SK-N-SH (cell line): Measurements from ENCODE around the gene CHPF. TPM values are rescaled to one million over a fixed set of nuclear protein-coding genes. Genes with fewer than 3 reads are reported as not detected.

Experiments
- CTCF ChIA-PET: fragments of 300-600, 350-600 bp; formaldehyde crosslinking; extraction: SDS; loops from one replicate; lab custom pipeline; 2021; lab: Yijun Ruan, JAX
- POLR2A ChIA-PET: fragments of 350-600 bp; sonication (Branson Sonifier 250); formaldehyde crosslinking; extraction: SDS; loops from one replicate; lab custom pipeline; 2020; ENCODE audit warnings: antibody characterized with exemption, inconsistent platforms; lab: Yijun Ruan, JAX
- DNase-seq: peaks from one replicate; pipeline ENCODE4 v3.0.0; 2012
- H2AFZ ChIP-seq: fragments of 200-600 bp; sonication (generic); 2 replicates; pipeline ENCODE4 v1.8.1; 2016; ENCODE audit warnings: antibody characterized with exemption, mild to moderate bottlenecking, low read depth
- H3F3A ChIP-seq: fragments of 200-600 bp; sonication (generic); replicated peaks from 2 replicates; pipeline ENCODE3; 2016; ENCODE audit warnings: antibody characterized with exemption, mild to moderate bottlenecking; ENCODE audit not compliant: insufficient read depth
- H3K27ac ChIP-seq, 2 experiments: fragments of 200-500 bp in 1 of 2; fragments of 200-600 bp in 1 of 2; sonication (Bioruptor generic) in 1 of 2; sonication (generic), shearing (Covaris generic) in 1 of 2; 2 replicates each; pipeline versions ENCODE4 v1.5.1 to v1.6.1; 2014 to 2016; ENCODE audit warnings: low read depth in 2 of 2, inconsistent platforms in 1 of 2, low read length in 1 of 2, mild to moderate bottlenecking in 1 of 2, mixed read lengths in 1 of 2
- H3K27me3 ChIP-seq: fragments of 200-600 bp; sonication (generic), shearing (Covaris generic); 2 replicates; pipeline ENCODE4 v1.6.1; 2016; ENCODE audit warnings: mixed run types; ENCODE audit not compliant: insufficient read depth
- H3K36me3 ChIP-seq, 2 experiments: fragments of 200-500 bp in 1 of 2; fragments of 200-600 bp in 1 of 2; sonication (Bioruptor generic) in 1 of 2; sonication (generic) in 1 of 2; replicated peaks in 1 of 2; 2 replicates each; pipeline versions ENCODE3 to v1.5.1; 2014 to 2016; ENCODE audit warnings: low read length in 1 of 2, mild to moderate bottlenecking in 1 of 2; ENCODE audit not compliant: insufficient read depth in 2 of 2, control insufficient read depth in 1 of 2
- H3K4me1 ChIP-seq, 2 experiments: fragments of 200-500 bp in 1 of 2; fragments of 200-600 bp in 1 of 2; sonication (Bioruptor generic) in 1 of 2; sonication (generic), shearing (Covaris generic) in 1 of 2; 2 replicates each; pipeline versions ENCODE4 v1.5.1 to v1.6.1; 2014 to 2016; ENCODE audit warnings: low read depth in 1 of 2, low read length in 1 of 2, mixed run types in 1 of 2; ENCODE audit not compliant: insufficient read depth in 2 of 2, control insufficient read depth in 1 of 2
- H3K4me2 ChIP-seq: fragments of 200-600 bp; sonication (generic), shearing (Covaris generic); 2 replicates; pipeline ENCODE4 v1.6.1; 2017; ENCODE audit warnings: mixed run types
- H3K4me3 ChIP-seq, 2 experiments: fragments of 200-500 bp in 1 of 2; fragments of 200-600 bp in 1 of 2; sonication (Bioruptor generic) in 1 of 2; sonication (generic), shearing (Covaris generic) in 1 of 2; 2 replicates each; pipeline versions ENCODE4 v1.5.1 to v1.8.1; 2014 to 2016; ENCODE audit warnings: low read depth in 2 of 2, inconsistent platforms in 1 of 2, low read length in 1 of 2, mild to moderate bottlenecking in 1 of 2, mixed read lengths in 1 of 2, moderate library complexity in 1 of 2
- H3K79me2 ChIP-seq: fragments of 200-600 bp; sonication (generic); 2 replicates; pipeline ENCODE4 v1.8.1; 2017; ENCODE audit warnings: mild to moderate bottlenecking; ENCODE audit not compliant: insufficient read depth
- H3K9ac ChIP-seq: fragments of 200-600 bp; sonication (generic); 2 replicates; pipeline ENCODE4 v1.6.1; 2017; ENCODE audit warnings: mixed run types
- H3K9me2 ChIP-seq: fragments of 200-600 bp; sonication (generic); 2 replicates; pipeline ENCODE4 v1.6.1; 2017; ENCODE audit warnings: mixed run types
- H3K9me3 ChIP-seq: fragments of 200-600 bp; sonication (generic); 2 replicates; pipeline ENCODE4 v1.6.1; 2017; ENCODE audit warnings: mixed run types, mild to moderate bottlenecking, moderate library complexity
- H4K20me1 ChIP-seq: fragments of 200-600 bp; sonication (generic); 2 replicates; pipeline ENCODE4 v1.6.1; 2017; ENCODE audit warnings: mild to moderate bottlenecking, mixed run types; ENCODE audit not compliant: insufficient read depth
- CHD2 ChIP-seq: fragments of 150-350 bp; IDR thresholded peaks from 2 replicates; pipeline ENCODE4 v1.6.1; 2018; ENCODE audit warnings: low read length; ENCODE audit not compliant: partially characterized antibody
- ELF1 ChIP-seq: IDR thresholded peaks from 2 replicates; pipeline ENCODE4 v1.4.0; 2012
- EP300 ChIP-seq, 2 experiments: IDR thresholded peaks; 2 replicates each; pipeline versions ENCODE4 v1.4.0 to v1.6.1; 2012; ENCODE audit warnings: borderline replicate concordance in 1 of 2, low read depth in 1 of 2, low read length in 1 of 2
- FOSL2 ChIP-seq: IDR thresholded peaks from 2 replicates; pipeline ENCODE4 v1.4.0; 2012; ENCODE audit warnings: low read depth, mild to moderate bottlenecking, moderate library complexity, borderline replicate concordance
- FOXJ3 ChIP-seq: sonication (generic); formaldehyde crosslinking; IDR thresholded peaks from 2 replicates; pipeline ENCODE4 v1.5.1; 2020; ENCODE audit warnings: mild to moderate bottlenecking, missing genetic modification reagents
- FOXM1 ChIP-seq: IDR thresholded peaks from 2 replicates; pipeline ENCODE4 v1.4.0; 2012; ENCODE audit warnings: low read depth, mild to moderate bottlenecking
- GABPA ChIP-seq: IDR thresholded peaks from 2 replicates; pipeline ENCODE4 v1.4.0; 2012; ENCODE audit warnings: low read depth, mild to moderate bottlenecking
- MEF2A ChIP-seq: IDR thresholded peaks from 2 replicates; pipeline ENCODE4 v1.4.0; 2012; ENCODE audit warnings: low read depth, borderline replicate concordance
- MXI1 ChIP-seq: IDR thresholded peaks from 2 replicates; pipeline ENCODE4 v1.6.1; 2012; ENCODE audit warnings: mild to moderate bottlenecking, low read depth, low read length, improper control_type of control experiment
- NFIC ChIP-seq: IDR thresholded peaks from 2 replicates; pipeline ENCODE4 v1.4.0; 2012; ENCODE audit warnings: borderline replicate concordance
- NRF1 ChIP-seq: IDR thresholded peaks from 2 replicates; pipeline ENCODE4 v1.6.1; 2012; ENCODE audit warnings: low read depth, mild to moderate bottlenecking, low read length
- POLR2AphosphoS5 ChIP-seq: IDR thresholded peaks from 2 replicates; pipeline ENCODE4 v1.6.1; 2012; ENCODE audit warnings: low read depth, low read length
- RCOR1 ChIP-seq: fragments of 150-350 bp; IDR thresholded peaks from 2 replicates; pipeline ENCODE4 v1.6.1; 2017; ENCODE audit warnings: antibody characterized with exemption, low read length
- RFX5 ChIP-seq: IDR thresholded peaks from 2 replicates; pipeline ENCODE4 v1.6.1; 2012; ENCODE audit warnings: mild to moderate bottlenecking, improper control_type of control experiment, low read length
- SIN3A ChIP-seq: IDR thresholded peaks from 2 replicates; pipeline ENCODE4 v1.6.1; 2012; ENCODE audit warnings: low read depth, mild to moderate bottlenecking, low read length, moderate library complexity, borderline replicate concordance
- SMC3 ChIP-seq: IDR thresholded peaks from 2 replicates; pipeline ENCODE4 v1.6.1; 2012; ENCODE audit warnings: low read depth, low read length, improper control_type of control experiment
- TAF1 ChIP-seq: IDR thresholded peaks from 2 replicates; pipeline ENCODE4 v1.6.1; 2012; ENCODE audit warnings: low read depth, mild to moderate bottlenecking, low read length, moderate library complexity, borderline replicate concordance
- TCF12 ChIP-seq: IDR thresholded peaks from 2 replicates; pipeline ENCODE4 v1.4.0; 2012
- YY1 ChIP-seq: IDR thresholded peaks from 2 replicates; pipeline ENCODE4 v1.4.0; 2012; ENCODE audit warnings: low read depth, mild to moderate bottlenecking
- WGBS: methylation state at CpG from one replicate; pipeline ENCODE4 v1.1.6; 2017; ENCODE audit warnings: low lambda C conversion rate; 5-methylcytosine and 5-hydroxymethylcytosine counted together
- polyA plus RNA-seq, 3 experiments: library from polyadenylated mRNA; depleted of rRNA; stranded (reverse); fragments of >200 nt; gene quantifications; 2 replicates each; pipeline ENCODE4 v1.2.3, GENCODE V29; 2012
- TF ChIP-seq, protein P1 (sequence below): IDR thresholded peaks from 2 replicates; pipeline ENCODE4; 2012
- TF ChIP-seq, protein P2 (sequence below): fragments of 200-600 bp; sonication (generic); IDR thresholded peaks from 2 replicates; pipeline ENCODE4 v1.6.1; 2017; ENCODE audit warnings: antibody characterized with exemption, mild to moderate bottlenecking, moderate library complexity
- TF ChIP-seq, protein P3 (sequence below): fragments of 150-350 bp; IDR thresholded peaks from 2 replicates; pipeline ENCODE4 v1.6.1; 2016; ENCODE audit warnings: mild to moderate bottlenecking, low read depth, low read length
- TF ChIP-seq, protein P4 (sequence below): IDR thresholded peaks from 2 replicates; pipeline ENCODE4 v1.4.0; 2012; ENCODE audit warnings: low read depth
- TF ChIP-seq, protein P5 (sequence below): IDR thresholded peaks from 2 replicates; pipeline ENCODE4 v1.4.0; 2012; ENCODE audit warnings: low read depth, borderline replicate concordance
- TF ChIP-seq, protein P6 (sequence below): IDR thresholded peaks from 2 replicates; pipeline ENCODE4 v1.6.1; 2012; ENCODE audit warnings: mild to moderate bottlenecking, low read depth, low read length, moderate library complexity

The CHPF gene
- polyA plus RNA-seq, 1 of the 3 experiments (the other 2 are of a cell fraction): 141 TPM

DNA sequence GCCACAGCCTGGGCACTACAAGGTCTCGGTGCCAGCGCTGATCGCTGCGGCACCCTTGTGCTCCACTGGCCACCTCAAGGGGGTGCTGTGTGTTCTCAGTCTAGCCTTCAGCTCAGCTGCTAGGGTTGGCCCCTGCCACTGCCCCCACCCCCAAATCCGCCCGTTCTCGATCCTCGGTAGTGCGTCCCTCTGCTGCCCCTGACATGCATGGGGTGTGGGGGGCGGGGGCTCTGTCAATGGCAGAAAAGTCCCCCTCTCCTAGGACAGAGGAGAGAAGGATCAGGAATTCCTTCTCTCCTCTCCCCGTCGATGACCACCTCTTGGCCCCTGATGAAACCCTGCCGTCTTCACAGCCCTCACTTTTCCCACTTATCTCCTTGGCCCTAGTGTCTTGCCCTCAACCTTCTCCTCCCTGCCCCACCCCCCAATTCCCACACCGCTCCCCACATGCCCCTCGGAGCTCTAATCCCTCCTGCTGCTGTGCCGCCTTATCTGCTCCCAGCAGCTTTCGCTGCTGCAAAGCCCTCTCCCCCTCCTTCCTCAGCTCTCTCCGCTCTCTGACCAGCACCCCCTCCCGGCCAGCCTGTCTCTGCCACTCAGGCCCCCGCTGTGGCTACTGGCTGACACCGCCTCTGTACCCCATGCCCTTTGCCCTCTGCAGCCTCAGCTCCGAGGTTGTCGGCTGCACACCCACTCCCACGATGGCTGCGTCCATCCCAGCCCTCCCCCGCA is 33.7 kb downstream of the CHPF start:
- Histone ChIP-seq H3K4me1 (peaks cover 3 to 99% of the 10 kb centered on the region in 2 experiments; a peak in 2 of 4 replicates), H3K9me2 (no peaks in the 10 kb centered on the region), H3K36me3 (peaks cover 0 to 16% of the 10 kb centered on the region in 2 experiments), H4K20me1 (no peaks in the 10 kb centered on the region), H3K9ac (no peak overlapping the region), H3K9me3 (no peaks in the 10 kb centered on the region), H3K79me2 (no peaks in the 10 kb centered on the region), H3K4me2 (peak overlapping the region; percentile 70; the same call in 1 of the 2 replicates), H3K4me3 (peak overlapping the region; percentile 36 to 46; a peak in 3 of 4 replicates), H2AFZ (no peak overlapping the region), H3K27ac (peak overlapping the region in 1 of 2 experiments; percentile 96; a peak in 2 of 4 replicates), H3F3A (no peaks in the 10 kb centered on the region), H3K27me3 (peaks cover 21% of the 10 kb centered on the region)
- POLR2A ChIA-PET: interaction anchor here (0.8 to 13.5 kb wide), 11 partner anchors 10 to 106 kb away, joined by 3 to 210 read pairs (median 5); partner anchors contain the start of genes GMPPA and OBSL1
- WGBS: 7% methylated on average over 19 of the region's 26 CpGs
- CTCF ChIA-PET: interaction anchor here (0.6 to 62.1 kb wide), 13 partner anchors 5 to 751 kb away, joined by 3 to 2824 read pairs (median 5); partner anchors contain the start of genes ASIC4, CHPF, GMPPA and TMEM198
- peak; percentile 83 for DNase-seq
- TF ChIP-seq POLR2AphosphoS5: no peak
- TF ChIP-seq MXI1: peak; percentile 35; the same call in 1 of the 2 replicates
- TF ChIP-seq FOXM1: no peak
- TF ChIP-seq, protein P1, sequence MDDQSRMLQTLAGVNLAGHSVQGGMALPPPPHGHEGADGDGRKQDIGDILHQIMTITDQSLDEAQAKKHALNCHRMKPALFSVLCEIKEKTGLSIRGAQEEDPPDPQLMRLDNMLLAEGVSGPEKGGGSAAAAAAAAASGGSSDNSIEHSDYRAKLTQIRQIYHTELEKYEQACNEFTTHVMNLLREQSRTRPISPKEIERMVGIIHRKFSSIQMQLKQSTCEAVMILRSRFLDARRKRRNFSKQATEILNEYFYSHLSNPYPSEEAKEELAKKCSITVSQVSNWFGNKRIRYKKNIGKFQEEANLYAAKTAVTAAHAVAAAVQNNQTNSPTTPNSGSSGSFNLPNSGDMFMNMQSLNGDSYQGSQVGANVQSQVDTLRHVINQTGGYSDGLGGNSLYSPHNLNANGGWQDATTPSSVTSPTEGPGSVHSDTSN: no peak
- TF ChIP-seq, protein P2, sequence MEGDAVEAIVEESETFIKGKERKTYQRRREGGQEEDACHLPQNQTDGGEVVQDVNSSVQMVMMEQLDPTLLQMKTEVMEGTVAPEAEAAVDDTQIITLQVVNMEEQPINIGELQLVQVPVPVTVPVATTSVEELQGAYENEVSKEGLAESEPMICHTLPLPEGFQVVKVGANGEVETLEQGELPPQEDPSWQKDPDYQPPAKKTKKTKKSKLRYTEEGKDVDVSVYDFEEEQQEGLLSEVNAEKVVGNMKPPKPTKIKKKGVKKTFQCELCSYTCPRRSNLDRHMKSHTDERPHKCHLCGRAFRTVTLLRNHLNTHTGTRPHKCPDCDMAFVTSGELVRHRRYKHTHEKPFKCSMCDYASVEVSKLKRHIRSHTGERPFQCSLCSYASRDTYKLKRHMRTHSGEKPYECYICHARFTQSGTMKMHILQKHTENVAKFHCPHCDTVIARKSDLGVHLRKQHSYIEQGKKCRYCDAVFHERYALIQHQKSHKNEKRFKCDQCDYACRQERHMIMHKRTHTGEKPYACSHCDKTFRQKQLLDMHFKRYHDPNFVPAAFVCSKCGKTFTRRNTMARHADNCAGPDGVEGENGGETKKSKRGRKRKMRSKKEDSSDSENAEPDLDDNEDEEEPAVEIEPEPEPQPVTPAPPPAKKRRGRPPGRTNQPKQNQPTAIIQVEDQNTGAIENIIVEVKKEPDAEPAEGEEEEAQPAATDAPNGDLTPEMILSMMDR: peak; percentile 76
- no peak for TF ChIP-seq RFX5
- no peak for TF ChIP-seq TCF12
- no peak for TF ChIP-seq GABPA
- TF ChIP-seq SIN3A: 0 out of 2 replicates have a peak, but pooled peaks have one; percentile 31
- peak; percentile 60; the same call in 1 of the 2 replicates for TF ChIP-seq SMC3
- TF ChIP-seq FOXJ3: no peak
- TF ChIP-seq, protein P3, sequence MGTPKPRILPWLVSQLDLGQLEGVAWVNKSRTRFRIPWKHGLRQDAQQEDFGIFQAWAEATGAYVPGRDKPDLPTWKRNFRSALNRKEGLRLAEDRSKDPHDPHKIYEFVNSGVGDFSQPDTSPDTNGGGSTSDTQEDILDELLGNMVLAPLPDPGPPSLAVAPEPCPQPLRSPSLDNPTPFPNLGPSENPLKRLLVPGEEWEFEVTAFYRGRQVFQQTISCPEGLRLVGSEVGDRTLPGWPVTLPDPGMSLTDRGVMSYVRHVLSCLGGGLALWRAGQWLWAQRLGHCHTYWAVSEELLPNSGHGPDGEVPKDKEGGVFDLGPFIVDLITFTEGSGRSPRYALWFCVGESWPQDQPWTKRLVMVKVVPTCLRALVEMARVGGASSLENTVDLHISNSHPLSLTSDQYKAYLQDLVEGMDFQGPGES: no peak
- no peak for TF ChIP-seq MEF2A
- no peak for TF ChIP-seq RCOR1
- no peak for TF ChIP-seq ELF1
- TF ChIP-seq FOSL2: no peak
- no peak for TF ChIP-seq NRF1
- no peak for TF ChIP-seq TAF1
- no peak for TF ChIP-seq YY1
- TF ChIP-seq, protein P4, sequence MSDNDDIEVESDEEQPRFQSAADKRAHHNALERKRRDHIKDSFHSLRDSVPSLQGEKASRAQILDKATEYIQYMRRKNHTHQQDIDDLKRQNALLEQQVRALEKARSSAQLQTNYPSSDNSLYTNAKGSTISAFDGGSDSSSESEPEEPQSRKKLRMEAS: no peak
- TF ChIP-seq, protein P5, sequence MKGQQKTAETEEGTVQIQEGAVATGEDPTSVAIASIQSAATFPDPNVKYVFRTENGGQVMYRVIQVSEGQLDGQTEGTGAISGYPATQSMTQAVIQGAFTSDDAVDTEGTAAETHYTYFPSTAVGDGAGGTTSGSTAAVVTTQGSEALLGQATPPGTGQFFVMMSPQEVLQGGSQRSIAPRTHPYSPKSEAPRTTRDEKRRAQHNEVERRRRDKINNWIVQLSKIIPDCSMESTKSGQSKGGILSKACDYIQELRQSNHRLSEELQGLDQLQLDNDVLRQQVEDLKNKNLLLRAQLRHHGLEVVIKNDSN: no peak
- TF ChIP-seq EP300 (IDR thresholded peaks at IDR 0.05; ENCODE audit: borderline replicate concordance in 1 of 2, low read depth in 1 of 2, low read length in 1 of 2): peak in 1 of 2 experiments; percentile 13; a peak in 1 of 4 replicates
- TF ChIP-seq CHD2: no peak
- no peak for TF ChIP-seq NFIC
- TF ChIP-seq, protein P6, sequence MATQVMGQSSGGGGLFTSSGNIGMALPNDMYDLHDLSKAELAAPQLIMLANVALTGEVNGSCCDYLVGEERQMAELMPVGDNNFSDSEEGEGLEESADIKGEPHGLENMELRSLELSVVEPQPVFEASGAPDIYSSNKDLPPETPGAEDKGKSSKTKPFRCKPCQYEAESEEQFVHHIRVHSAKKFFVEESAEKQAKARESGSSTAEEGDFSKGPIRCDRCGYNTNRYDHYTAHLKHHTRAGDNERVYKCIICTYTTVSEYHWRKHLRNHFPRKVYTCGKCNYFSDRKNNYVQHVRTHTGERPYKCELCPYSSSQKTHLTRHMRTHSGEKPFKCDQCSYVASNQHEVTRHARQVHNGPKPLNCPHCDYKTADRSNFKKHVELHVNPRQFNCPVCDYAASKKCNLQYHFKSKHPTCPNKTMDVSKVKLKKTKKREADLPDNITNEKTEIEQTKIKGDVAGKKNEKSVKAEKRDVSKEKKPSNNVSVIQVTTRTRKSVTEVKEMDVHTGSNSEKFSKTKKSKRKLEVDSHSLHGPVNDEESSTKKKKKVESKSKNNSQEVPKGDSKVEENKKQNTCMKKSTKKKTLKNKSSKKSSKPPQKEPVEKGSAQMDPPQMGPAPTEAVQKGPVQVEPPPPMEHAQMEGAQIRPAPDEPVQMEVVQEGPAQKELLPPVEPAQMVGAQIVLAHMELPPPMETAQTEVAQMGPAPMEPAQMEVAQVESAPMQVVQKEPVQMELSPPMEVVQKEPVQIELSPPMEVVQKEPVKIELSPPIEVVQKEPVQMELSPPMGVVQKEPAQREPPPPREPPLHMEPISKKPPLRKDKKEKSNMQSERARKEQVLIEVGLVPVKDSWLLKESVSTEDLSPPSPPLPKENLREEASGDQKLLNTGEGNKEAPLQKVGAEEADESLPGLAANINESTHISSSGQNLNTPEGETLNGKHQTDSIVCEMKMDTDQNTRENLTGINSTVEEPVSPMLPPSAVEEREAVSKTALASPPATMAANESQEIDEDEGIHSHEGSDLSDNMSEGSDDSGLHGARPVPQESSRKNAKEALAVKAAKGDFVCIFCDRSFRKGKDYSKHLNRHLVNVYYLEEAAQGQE: no peak
